ENCODE measurements around the gene CIDEA.

GRCh38 chr18:12293831-12294230 lies 39.7 kb downstream of the CIDEA start:
- TF ChIP-seq CTCF (IDR thresholded peaks at IDR 0.05): no peak
- no peak for TF ChIP-seq ZBTB21 (CRISPR knock-in tag; IDR thresholded peaks at IDR 0.05; ENCODE audit: borderline replicate concordance)
- TF ChIP-seq E2F4 (CRISPR knock-in tag; IDR thresholded peaks at IDR 0.05; ENCODE audit: borderline replicate concordance, low read depth): no peak
- no peak for TF ChIP-seq ZBTB43 (CRISPR knock-in tag; IDR thresholded peaks at IDR 0.05)
- TF ChIP-seq RELA (CRISPR knock-in tag; IDR thresholded peaks at IDR 0.05; ENCODE audit: borderline replicate concordance): no peak
- no peak for TF ChIP-seq SP1 (CRISPR knock-in tag; conservative IDR thresholded peaks at IDR 0.05)
- TF ChIP-seq USF2 (CRISPR knock-in tag; IDR thresholded peaks at IDR 0.05): no peak
- no peak for TF ChIP-seq KAT7 (CRISPR knock-in tag; IDR thresholded peaks at IDR 0.05; ENCODE audit: borderline replicate concordance)
- TF ChIP-seq MAX (CRISPR knock-in tag; IDR thresholded peaks at IDR 0.05): no peak
- no peak for TF ChIP-seq NR1H2 (CRISPR knock-in tag; IDR thresholded peaks at IDR 0.05)
- TF ChIP-seq ATF3 (CRISPR knock-in tag; conservative IDR thresholded peaks at IDR 0.05): no peak
- TF ChIP-seq TCF7 (CRISPR knock-in tag; IDR thresholded peaks at IDR 0.05; ENCODE audit: low read depth): no peak
